OCI-LY3 (cell line): ENCODE data around the gene CD79B.
A peak's percentile ranks its signal among the peaks of the same experiment; 100 is the strongest.

ENCODE experiments used
- H2AFZ ChIP-seq: fragments of 200-600, 300-600 bp; shearing (Covaris generic); 2 replicates; pipeline ENCODE4 v1.6.0; 2014; ENCODE audit warnings: antibody characterized with exemption, low read depth, low read length
- H3K27ac ChIP-seq: fragments of 200-600, 300-600 bp; sonication (generic); 2 replicates; pipeline ENCODE4 v1.5.1; 2014; ENCODE audit warnings: mild to moderate bottlenecking, low read length, moderate library complexity, mixed read lengths
- H3K27me3 ChIP-seq: fragments of 200-600, 300-600 bp; sonication (generic); 2 replicates; pipeline ENCODE4 v1.6.1; 2014; ENCODE audit warnings: low read depth, low read length, mixed read lengths
- H3K36me3 ChIP-seq: fragments of 200-600, 300-600 bp; sonication (generic); replicated peaks from 2 replicates; pipeline ENCODE3; 2014; ENCODE audit warnings: low read depth, low read length, mixed read lengths
- H3K4me1 ChIP-seq: fragments of 300-600, 200-600 bp; sonication (generic); 2 replicates; pipeline ENCODE4 v1.6.1; 2014; ENCODE audit warnings: low read length, mixed read lengths
- H3K4me2 ChIP-seq: fragments of 200-600, 300-600 bp; sonication (generic); 2 replicates; pipeline ENCODE4 v1.6.1; 2014; ENCODE audit warnings: low read length, mixed read lengths
- H3K4me3 ChIP-seq: fragments of 300-600, 200-600 bp; sonication (generic); 2 replicates; pipeline ENCODE4 v1.5.1; 2014; ENCODE audit warnings: antibody characterized with exemption, mild to moderate bottlenecking, low read length, moderate library complexity
- H3K79me2 ChIP-seq: fragments of 300-600, 200-600 bp; shearing (Covaris generic); 2 replicates; pipeline ENCODE4 v1.6.1; 2014; ENCODE audit warnings: mild to moderate bottlenecking, low read length, mixed read lengths
- H3K9ac ChIP-seq: fragments of 300-600, 200-600 bp; shearing (Covaris generic); 2 replicates; pipeline ENCODE4 v1.6.0; 2014; ENCODE audit warnings: mild to moderate bottlenecking, low read length, moderate library complexity
- H3K9me3 ChIP-seq: fragments of 200-600, 300-600 bp; shearing (Covaris generic); 2 replicates; pipeline ENCODE4 v1.6.1; 2014; ENCODE audit warnings: low read length, mixed read lengths; ENCODE audit not compliant: insufficient read depth
- H4K20me1 ChIP-seq: fragments of 200-600, 300-600 bp; sonication (generic); 2 replicates; pipeline ENCODE4 v1.6.1; 2016; ENCODE audit warnings: low read length, mixed read lengths; ENCODE audit not compliant: insufficient read depth
- EZH2phosphoT487 ChIP-seq: fragments of 200-600 bp; shearing (Covaris generic); IDR thresholded peaks from 2 replicates; pipeline ENCODE4 v1.6.1; 2018; ENCODE audit warnings: antibody characterized with exemption, mixed run types, low read depth
- TF ChIP-seq, protein P1 (sequence below): fragments of 200-600, 300-600 bp; sonication (generic); IDR thresholded peaks from 2 replicates; pipeline ENCODE4 v1.5.1; 2014; ENCODE audit warnings: antibody characterized with exemption, low read length, low read depth

The CD79B gene

DNA sequence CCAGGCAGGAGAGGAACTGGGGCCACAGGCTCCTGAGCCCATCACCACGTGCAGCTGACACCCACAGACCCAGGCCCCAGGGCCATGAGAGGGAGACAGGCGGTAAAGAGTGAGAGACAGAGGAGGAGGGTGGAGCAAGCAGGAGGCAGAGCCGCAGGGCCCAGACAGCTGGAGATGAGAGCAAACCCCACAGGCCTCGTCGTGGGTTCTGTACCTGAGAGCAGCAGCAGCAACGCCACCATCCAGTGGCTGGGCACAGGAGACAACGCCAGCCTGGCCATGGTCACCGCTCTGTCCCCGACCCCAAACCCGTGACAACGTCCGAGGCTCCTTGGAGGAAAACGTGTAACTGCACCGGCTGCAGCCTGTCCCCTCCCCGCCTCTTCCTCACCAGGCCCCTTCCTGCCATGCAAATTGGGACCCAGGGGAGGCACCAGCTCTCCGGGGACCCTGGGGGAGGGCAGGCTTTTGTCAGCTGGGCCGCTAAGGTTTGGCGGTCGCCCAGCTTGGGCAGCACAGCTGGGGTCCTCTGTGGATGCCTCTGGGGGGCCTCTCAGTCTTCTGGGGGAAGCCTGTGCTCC lies at the start of gene CD79B:
Gene CD79B, minus strand, starts transcription at position 351 of the 581 bp plus-strand sequence. Its CDS starts 70 bp downstream, at position 281.
- TF ChIP-seq, protein P1, sequence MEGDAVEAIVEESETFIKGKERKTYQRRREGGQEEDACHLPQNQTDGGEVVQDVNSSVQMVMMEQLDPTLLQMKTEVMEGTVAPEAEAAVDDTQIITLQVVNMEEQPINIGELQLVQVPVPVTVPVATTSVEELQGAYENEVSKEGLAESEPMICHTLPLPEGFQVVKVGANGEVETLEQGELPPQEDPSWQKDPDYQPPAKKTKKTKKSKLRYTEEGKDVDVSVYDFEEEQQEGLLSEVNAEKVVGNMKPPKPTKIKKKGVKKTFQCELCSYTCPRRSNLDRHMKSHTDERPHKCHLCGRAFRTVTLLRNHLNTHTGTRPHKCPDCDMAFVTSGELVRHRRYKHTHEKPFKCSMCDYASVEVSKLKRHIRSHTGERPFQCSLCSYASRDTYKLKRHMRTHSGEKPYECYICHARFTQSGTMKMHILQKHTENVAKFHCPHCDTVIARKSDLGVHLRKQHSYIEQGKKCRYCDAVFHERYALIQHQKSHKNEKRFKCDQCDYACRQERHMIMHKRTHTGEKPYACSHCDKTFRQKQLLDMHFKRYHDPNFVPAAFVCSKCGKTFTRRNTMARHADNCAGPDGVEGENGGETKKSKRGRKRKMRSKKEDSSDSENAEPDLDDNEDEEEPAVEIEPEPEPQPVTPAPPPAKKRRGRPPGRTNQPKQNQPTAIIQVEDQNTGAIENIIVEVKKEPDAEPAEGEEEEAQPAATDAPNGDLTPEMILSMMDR: no peak
- TF ChIP-seq EZH2phosphoT487: no peak
- no peaks in the 10 kb centered on the region; the same call in 1 of the 2 replicates for H3K9me3 ChIP-seq
- H3K36me3 ChIP-seq: peaks cover 34% of the 10 kb centered on the region
- H3K27ac ChIP-seq: peak within 1 kb of the TSS; percentile 77
- peaks cover 31% of the 10 kb centered on the region for H3K79me2 ChIP-seq
- H4K20me1 ChIP-seq: peaks cover 16% of the 10 kb centered on the region; the same call in 1 of the 2 replicates
- H3K4me2 ChIP-seq: peak within 1 kb of the TSS; percentile 91
- H3K27me3 ChIP-seq: peaks cover 5% of the 10 kb centered on the region; the same call in 1 of the 2 replicates
- H3K9ac ChIP-seq: peak within 1 kb of the TSS; percentile 86
- H3K4me3 ChIP-seq: peak within 1 kb of the TSS; percentile 82
- H3K4me1 ChIP-seq: peaks cover 59% of the 10 kb centered on the region
- no peak within 1 kb of the TSS; the same call in 1 of the 2 replicates for H2AFZ ChIP-seq

DNA sequence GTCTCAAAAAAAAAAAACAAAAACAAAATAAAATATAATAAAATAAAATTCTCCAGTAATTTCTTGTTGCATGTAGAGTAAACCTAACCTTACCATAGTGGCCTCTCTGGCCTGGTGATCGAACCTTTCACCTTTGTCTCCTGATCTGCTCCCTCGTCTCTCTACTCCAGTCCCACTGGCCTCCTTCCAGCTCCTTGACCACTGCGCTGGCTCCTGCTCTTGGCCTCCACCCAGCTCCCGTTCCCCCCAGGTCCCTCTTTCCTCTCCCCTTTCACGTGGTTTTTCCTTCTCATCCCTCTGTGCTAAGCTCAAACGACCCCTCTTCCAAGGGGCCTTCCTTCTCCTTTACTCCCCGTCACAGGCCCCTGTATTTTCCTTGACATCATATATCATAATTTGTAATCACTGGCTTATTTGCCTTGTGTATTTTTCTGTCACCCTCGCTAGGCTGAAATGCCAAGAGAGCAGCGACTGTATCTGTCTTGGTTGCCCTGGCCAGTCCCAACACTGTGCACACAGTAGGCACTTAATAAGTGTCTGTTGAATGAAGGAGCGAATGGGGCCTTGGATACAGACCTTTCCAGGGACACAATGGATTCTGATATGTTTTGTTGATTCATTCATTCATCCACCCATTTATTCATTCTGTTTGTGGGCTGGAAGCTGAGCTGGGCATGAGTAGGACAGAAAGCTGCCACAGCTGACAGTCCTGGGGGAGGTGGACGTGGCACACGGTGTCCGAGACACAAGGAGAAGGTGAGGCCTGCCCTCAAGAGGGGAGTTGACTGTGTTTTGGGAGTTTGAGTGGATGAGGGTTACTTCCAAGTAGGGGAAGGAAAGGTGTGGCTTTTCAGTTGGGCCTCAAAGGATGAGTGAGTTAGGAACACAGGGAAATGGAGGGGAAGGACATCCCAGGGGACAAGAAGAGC lies 46.4 kb upstream of the CD79B start:
- Histone ChIP-seq H3K9ac (no peak overlapping the region), H3K27ac (no peak overlapping the region), H4K20me1 (no peaks in the 10 kb centered on the region), H3K4me1 (no peaks in the 10 kb centered on the region), H3K9me3 (0 out of 2 replicates have a peak, but pooled peaks cover 6% of the 10 kb centered on the region), H3K4me2 (no peak overlapping the region), H3K27me3 (peaks cover 35% of the 10 kb centered on the region), H3K79me2 (no peaks in the 10 kb centered on the region), H2AFZ (no peak overlapping the region), H3K4me3 (no peak overlapping the region), H3K36me3 (no peaks in the 10 kb centered on the region)
- TF ChIP-seq, protein P1: no peak
- TF ChIP-seq EZH2phosphoT487: no peak

DNA sequence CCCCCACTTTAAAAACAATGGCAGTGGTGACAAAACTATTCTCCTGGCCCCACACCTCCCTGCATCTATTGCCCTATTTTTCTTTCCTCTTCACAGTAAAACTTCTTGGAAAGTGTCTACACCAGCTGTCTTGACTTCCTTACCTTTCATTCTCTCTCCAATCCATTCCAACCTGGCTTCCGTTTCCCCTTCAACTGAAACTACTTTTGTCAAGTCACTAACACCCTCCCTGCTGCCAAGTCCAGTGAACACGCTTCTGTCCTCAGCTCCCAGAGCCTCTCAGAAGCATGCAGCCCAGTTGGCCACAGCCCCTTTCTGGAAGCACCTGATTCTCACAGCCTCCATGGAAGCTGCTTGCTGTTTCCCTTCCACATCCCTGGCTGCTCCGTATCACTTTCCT lies 44.6 kb upstream of the CD79B start:
- Histone ChIP-seq H3K36me3 (no peaks in the 10 kb centered on the region), H3K4me3 (no peak overlapping the region), H4K20me1 (no peaks in the 10 kb centered on the region), H3K4me2 (no peak overlapping the region), H3K27me3 (peaks cover 35% of the 10 kb centered on the region), H3K79me2 (no peaks in the 10 kb centered on the region), H3K9ac (no peak overlapping the region), H3K9me3 (0 out of 2 replicates have a peak, but pooled peaks cover 1% of the 10 kb centered on the region), H3K4me1 (no peaks in the 10 kb centered on the region), H2AFZ (no peak overlapping the region), H3K27ac (no peak overlapping the region)
- TF ChIP-seq, protein P1: no peak
- no peak for TF ChIP-seq EZH2phosphoT487

DNA sequence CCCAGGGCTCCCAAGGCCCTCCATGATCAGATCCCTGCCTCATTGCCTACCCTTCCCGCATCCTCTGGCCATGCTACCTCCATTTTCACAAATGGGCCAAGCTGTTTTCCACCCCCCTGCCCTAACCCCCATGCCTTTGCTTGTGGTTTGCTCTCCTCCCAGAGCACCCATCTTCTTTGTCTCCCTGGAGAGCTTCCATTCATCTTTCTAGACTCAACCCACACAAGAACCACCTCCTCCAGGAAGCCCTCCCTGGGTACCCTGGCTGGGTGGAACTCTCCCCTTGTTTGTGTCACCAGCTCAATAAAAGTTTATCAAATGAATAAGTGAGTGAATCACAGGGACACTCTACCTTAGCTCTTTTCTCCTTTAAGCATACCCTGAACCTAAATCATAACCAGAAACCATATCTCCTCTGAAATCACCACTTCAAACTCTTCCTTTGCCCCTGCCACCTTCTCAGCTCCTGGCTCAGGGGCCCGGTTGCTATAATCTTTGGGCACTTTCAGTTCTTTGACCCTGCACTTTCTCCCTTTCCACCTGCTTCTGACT lies 43.5 kb upstream of the CD79B start:
- TF ChIP-seq, protein P1: no peak
- TF ChIP-seq EZH2phosphoT487: no peak
- H3K4me1 ChIP-seq: no peaks in the 10 kb centered on the region
- H3K36me3 ChIP-seq: no peaks in the 10 kb centered on the region
- no peak overlapping the region for H3K4me3 ChIP-seq
- H3K79me2 ChIP-seq: no peaks in the 10 kb centered on the region
- H3K27me3 ChIP-seq: peaks cover 35% of the 10 kb centered on the region
- no peaks in the 10 kb centered on the region for H4K20me1 ChIP-seq
- H3K9ac ChIP-seq: no peak overlapping the region
- no peak overlapping the region for H3K4me2 ChIP-seq
- H2AFZ ChIP-seq: no peak overlapping the region
- H3K9me3 ChIP-seq: no peaks in the 10 kb centered on the region
- no peak overlapping the region for H3K27ac ChIP-seq
